GM12878 (cell line): ENCODE results near the gene GALK1. TPM values are rescaled to one million over a fixed set of nuclear protein-coding genes. Genes with fewer than 3 reads are reported as not detected.

Experiments
- ASH2L ChIP-seq: fragments of 300-600, 200-600 bp; sonication (generic); IDR thresholded peaks from 2 replicates; pipeline ENCODE4 v1.6.1; 2017; ENCODE audit warnings: low read depth, mild to moderate bottlenecking, borderline replicate concordance
- MEF2B ChIP-seq: fragments of 450-650 bp; IDR thresholded peaks from 2 replicates; pipeline ENCODE4 v1.6.1; 2018; ENCODE audit warnings: mild to moderate bottlenecking, moderate library complexity; ENCODE audit not compliant: partially characterized antibody, poor library complexity, severe bottlenecking
- RFX5 ChIP-seq: IDR thresholded peaks from 2 replicates; pipeline ENCODE4 v1.6.1; 2011; ENCODE audit warnings: low read depth, low read length, improper control_type of control experiment
- SREBF1 ChIP-seq: IDR thresholded peaks from 2 replicates; pipeline ENCODE4 v1.6.1; 2012; ENCODE audit warnings: mild to moderate bottlenecking, low read length
- STAT1 ChIP-seq: fragments of 450-650 bp; conservative IDR thresholded peaks from 2 replicates; pipeline ENCODE4 v1.6.1; 2014; ENCODE audit warnings: antibody characterized with exemption, mild to moderate bottlenecking
- polyA plus RNA-seq, 11 experiments: library from polyadenylated mRNA; depleted of rRNA in 4 of 11; unstranded in 6 of 11; stranded (reverse) in 5 of 11; fragments of >200 nt; fragmentation: Nextera tagmentation in 4 of 11; fragmentation: Illumina TruSeq in 1 of 11; extraction: Ambion mirVana in 4 of 11; extraction: Trizol in 1 of 11; gene quantifications; 1 replicate in 1 of 11; 2 replicates in 10 of 11; pipeline versions ENCODE4 v1.2.1 to v1.2.3, GENCODE V29; 2011 to 2016; ENCODE audit warnings: inconsistent platforms in 2 of 11, missing spikeins in 2 of 11, low read depth in 1 of 11
- total RNA-seq, 4 experiments: library from RNA; depleted of rRNA in 3 of 4; stranded (reverse); fragments of >200 nt in 3 of 4; fragmentation: Illumina TruSeq in 1 of 4; extraction: Trizol in 1 of 4; gene quantifications; 2 replicates each; pipeline versions ENCODE4 v1.2.1 to v1.2.3, GENCODE V29; 2013 to 2021
- TF ChIP-seq, protein P1 (sequence below): fragments of 450-650 bp; IDR thresholded peaks from 2 replicates; pipeline ENCODE4 v1.6.1; 2017; ENCODE audit warnings: antibody characterized with exemption, mild to moderate bottlenecking, moderate library complexity
- TF ChIP-seq, protein P2 (sequence below): IDR thresholded peaks from 2 replicates; pipeline ENCODE4 v1.6.1; 2011; ENCODE audit warnings: low read depth, mild to moderate bottlenecking, low read length, moderate library complexity, borderline replicate concordance; ENCODE audit errors: extremely low read depth

The GALK1 gene
- total and polyA plus RNA-seq, 10 of the 15 experiments (the other 5 are each of a cell fraction or from before 2014, with no cell fraction given), result 0.21 to 43.8 (median 21.4) TPM

DNA sequence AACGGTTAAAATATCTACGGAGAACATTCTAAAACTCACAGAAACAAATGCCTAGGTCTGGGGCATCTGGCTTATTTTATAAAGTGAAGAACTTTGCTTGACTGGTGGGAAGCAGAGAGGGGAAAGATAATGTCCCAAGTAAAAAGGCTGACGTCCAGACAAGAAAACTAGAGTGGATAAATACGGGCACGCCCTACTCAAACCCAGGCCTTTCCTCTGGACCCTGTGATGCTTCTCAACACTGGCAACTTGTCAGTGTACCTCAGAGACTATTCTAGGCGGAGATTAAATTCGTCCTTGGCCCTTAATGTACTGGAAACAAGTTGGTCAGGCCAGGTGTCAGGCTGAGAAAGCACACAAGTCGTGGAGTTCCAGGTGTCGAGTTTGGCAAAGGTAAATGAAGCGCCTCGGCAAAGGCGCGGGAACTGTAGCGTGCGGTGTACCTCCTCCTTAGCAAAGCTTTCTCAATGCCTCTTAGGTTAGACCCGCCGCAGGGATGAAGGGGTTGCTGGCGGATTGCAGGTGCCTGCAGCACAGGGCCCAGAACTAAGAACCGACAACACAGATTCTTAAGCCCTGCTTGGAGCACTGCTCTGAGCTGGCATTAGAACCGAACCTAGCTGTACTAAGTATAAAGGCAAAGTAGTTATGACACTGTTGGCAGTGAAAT lies 18.9 kb upstream of the GALK1 start (continued):
- TF ChIP-seq STAT1 (no peak), ASH2L (no peak), MEF2B (no peak), RFX5 (no peak), SREBF1 (no peak)
- TF ChIP-seq, protein P1, sequence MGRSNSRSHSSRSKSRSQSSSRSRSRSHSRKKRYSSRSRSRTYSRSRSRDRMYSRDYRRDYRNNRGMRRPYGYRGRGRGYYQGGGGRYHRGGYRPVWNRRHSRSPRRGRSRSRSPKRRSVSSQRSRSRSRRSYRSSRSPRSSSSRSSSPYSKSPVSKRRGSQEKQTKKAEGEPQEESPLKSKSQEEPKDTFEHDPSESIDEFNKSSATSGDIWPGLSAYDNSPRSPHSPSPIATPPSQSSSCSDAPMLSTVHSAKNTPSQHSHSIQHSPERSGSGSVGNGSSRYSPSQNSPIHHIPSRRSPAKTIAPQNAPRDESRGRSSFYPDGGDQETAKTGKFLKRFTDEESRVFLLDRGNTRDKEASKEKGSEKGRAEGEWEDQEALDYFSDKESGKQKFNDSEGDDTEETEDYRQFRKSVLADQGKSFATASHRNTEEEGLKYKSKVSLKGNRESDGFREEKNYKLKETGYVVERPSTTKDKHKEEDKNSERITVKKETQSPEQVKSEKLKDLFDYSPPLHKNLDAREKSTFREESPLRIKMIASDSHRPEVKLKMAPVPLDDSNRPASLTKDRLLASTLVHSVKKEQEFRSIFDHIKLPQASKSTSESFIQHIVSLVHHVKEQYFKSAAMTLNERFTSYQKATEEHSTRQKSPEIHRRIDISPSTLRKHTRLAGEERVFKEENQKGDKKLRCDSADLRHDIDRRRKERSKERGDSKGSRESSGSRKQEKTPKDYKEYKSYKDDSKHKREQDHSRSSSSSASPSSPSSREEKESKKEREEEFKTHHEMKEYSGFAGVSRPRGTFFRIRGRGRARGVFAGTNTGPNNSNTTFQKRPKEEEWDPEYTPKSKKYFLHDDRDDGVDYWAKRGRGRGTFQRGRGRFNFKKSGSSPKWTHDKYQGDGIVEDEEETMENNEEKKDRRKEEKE, result no peak
- TF ChIP-seq, protein P2, sequence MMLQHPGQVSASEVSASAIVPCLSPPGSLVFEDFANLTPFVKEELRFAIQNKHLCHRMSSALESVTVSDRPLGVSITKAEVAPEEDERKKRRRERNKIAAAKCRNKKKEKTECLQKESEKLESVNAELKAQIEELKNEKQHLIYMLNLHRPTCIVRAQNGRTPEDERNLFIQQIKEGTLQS, result no peak
